HG02852 (cell line): Measurements from ENCODE around the gene ABCC8.
"Not testable (repeated sequence)": the region's sequence is repeated elsewhere in the genome, so short reads cannot be mapped to it uniquely, and the experiment has no call there.

Experiments
- ATAC-seq: cut with Tn5 transposase; IDR thresholded peaks from one replicate; pipeline ENCODE4 v1.9.1; 2021; ENCODE audit warnings: mild to moderate bottlenecking, moderate library complexity; ENCODE audit not compliant: unreplicated experiment

The ABCC8 gene

GRCh38 chr11:17431139-17431538 lies 45.5 kb downstream of the ABCC8 start:
- ATAC-seq = no peak

- ATAC-seq = no peak
Observed at GRCh38 chr11:17430616-17431015, 46.0 kb downstream of the ABCC8 start.

- ATAC-seq = no peak
Observed at GRCh38 chr11:17428925-17429324, 47.7 kb downstream of the ABCC8 start.

GRCh38 chr11:17428261-17428660 lies 48.4 kb downstream of the ABCC8 start:
- no peak for ATAC-seq

GRCh38 chr11:17426233-17426632 lies 50.4 kb downstream of the ABCC8 start:
- not testable (repeated sequence) for ATAC-seq

GRCh38 chr11:17423533-17424310 lies 52.9 kb downstream of the ABCC8 start:
- no peak for ATAC-seq

- no peak for ATAC-seq
Observed at GRCh38 chr11:17421781-17422180, 54.9 kb downstream of the ABCC8 start.

- no peak for ATAC-seq
Observed at GRCh38 chr11:17418444-17419081, 58.1 kb downstream of the ABCC8 start.

- no peak for ATAC-seq
Observed at GRCh38 chr11:17416492-17416891, 60.2 kb downstream of the ABCC8 start.

- no peak for ATAC-seq
Observed at GRCh38 chr11:17415523-17416104, 61.0 kb downstream of the ABCC8 start.

- no peak for ATAC-seq
Observed at GRCh38 chr11:17414992-17415391, 61.7 kb downstream of the ABCC8 start.

- no peak for ATAC-seq
Observed at GRCh38 chr11:17414317-17414737, 62.3 kb downstream of the ABCC8 start.

GRCh38 chr11:17413414-17414316 lies 63.0 kb downstream of the ABCC8 start:
- ATAC-seq = no peak

- no peak for ATAC-seq
Observed at GRCh38 chr11:17412488-17413180, 64.0 kb downstream of the ABCC8 start.

GRCh38 chr11:17411418-17411817 lies 65.2 kb downstream of the ABCC8 start:
- no peak for ATAC-seq

- no peak for ATAC-seq
Observed at GRCh38 chr11:17410606-17411379, 65.9 kb downstream of the ABCC8 start.

GRCh38 chr11:17408641-17409040 lies 68.0 kb downstream of the ABCC8 start:
- no peak for ATAC-seq

GRCh38 chr11:17408026-17408425 lies 68.6 kb downstream of the ABCC8 start:
- ATAC-seq = no peak

- no peak for ATAC-seq
Observed at GRCh38 chr11:17407575-17407974, 69.1 kb downstream of the ABCC8 start.

- ATAC-seq = no peak
Observed at GRCh38 chr11:17406818-17407149, 69.9 kb downstream of the ABCC8 start.
